Muscle layer of colon (tissue), 2 donors: ENCODE results near the gene TMEM74B.

Experiments used
- H3K27ac ChIP-seq: one replicate; pipeline ENCODE4 v1.7.0; 2013; ENCODE audit warnings: low read depth, mild to moderate bottlenecking, low read length, moderate library complexity
- H3K27me3 ChIP-seq, 2 donors: one replicate each; pipeline ENCODE4 v1.7.0; 2013; ENCODE audit warnings: low read length in 2 of 2, mild to moderate bottlenecking in 2 of 2; ENCODE audit not compliant: insufficient read depth in 2 of 2, control insufficient read depth in 1 of 2
- H3K36me3 ChIP-seq: one replicate; pipeline ENCODE4 v1.7.0; 2013; ENCODE audit warnings: mild to moderate bottlenecking, low read length; ENCODE audit not compliant: insufficient read depth
- H3K4me1 ChIP-seq: one replicate; pipeline ENCODE4 v1.7.0; 2013; ENCODE audit warnings: mild to moderate bottlenecking, low read length; ENCODE audit not compliant: insufficient read depth
- H3K4me3 ChIP-seq, 2 donors: one replicate each; pipeline ENCODE4 v1.7.0; 2013; ENCODE audit warnings: low read length in 2 of 2, low read depth in 1 of 2, mild to moderate bottlenecking in 1 of 2, moderate library complexity in 1 of 2
- H3K9ac ChIP-seq: one replicate; pipeline ENCODE4 v1.7.0; 2013; ENCODE audit warnings: low read length
- H3K9me3 ChIP-seq: one replicate; pipeline ENCODE4 v1.7.0; 2013; ENCODE audit warnings: mild to moderate bottlenecking, low read length
- donor health status: abdominal sarcoma.
- donor health status: Adenocarcinoma of cecum.

The TMEM74B gene

DNA sequence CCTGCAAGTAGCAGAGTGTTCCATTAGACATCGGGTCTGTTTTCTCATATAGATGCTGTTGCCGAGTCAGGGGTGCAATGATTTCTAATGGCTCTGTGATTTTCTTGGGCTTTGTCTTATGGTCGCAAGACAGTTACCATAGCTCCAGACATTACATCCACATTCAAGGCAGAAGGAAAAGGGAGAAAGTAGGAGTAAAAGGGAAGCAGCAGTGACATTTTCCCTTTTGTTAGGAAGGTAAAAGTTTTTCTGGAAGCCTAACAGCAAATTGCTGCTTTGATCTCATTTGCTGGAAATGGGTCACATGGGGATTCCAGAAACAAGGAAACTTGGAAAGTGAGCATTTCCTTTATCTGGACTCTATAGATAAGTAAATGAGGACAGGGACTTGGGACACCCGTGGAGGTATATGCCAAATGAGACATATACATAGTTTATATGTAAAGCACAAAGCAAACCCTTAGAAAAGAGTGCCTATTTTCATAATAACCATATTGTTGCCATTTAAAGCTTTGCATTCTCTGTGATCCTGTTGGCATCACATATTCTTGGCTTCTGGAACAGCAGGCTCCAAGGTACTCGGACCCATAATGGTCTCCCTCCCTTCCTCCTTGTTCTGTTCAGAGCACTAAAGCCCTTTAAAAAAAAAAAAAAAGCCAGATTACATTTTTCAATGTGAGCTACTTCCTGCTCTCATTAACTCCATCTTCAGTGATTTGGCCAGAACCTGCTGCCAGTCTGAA, 18.2 kb upstream of the TMEM74B start, which contains the start of gene C20orf202:
Gene C20orf202, plus strand, starts transcription at position 693 of the 743 bp plus-strand sequence. CDS start 132 bp downstream, outside the sequence.
- Histone ChIP-seq H3K4me1 (no peaks in the 10 kb centered on the region), H3K27me3 (no peaks in the 10 kb centered on the region), H3K27ac (no peak within 1 kb of the TSS), H3K9ac (no peak within 1 kb of the TSS), H3K36me3 (no peaks in the 10 kb centered on the region), H3K4me3 (no peak within 1 kb of the TSS), H3K9me3 (no peaks in the 10 kb centered on the region)

DNA sequence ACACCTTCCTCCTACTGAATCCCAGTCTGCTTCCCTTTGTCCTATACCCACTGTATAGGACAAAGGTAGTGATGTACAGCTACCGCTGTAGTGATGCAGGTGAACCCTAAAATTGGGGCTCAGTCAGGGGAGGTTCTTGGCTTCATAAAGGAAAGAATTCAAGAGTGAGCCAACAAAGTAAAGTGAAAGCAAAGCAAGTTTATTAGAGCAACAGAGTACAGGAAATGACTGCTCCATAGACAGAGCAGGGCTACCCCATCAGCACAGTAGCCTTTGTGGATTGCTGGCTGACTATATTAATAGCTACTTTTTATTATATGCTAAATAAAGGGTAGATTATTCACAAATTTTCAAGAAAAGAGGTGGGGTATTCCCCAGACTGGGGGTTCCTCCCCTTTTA, 15.2 kb upstream of the TMEM74B start:
- no peak overlapping the region for H3K9ac ChIP-seq
- H3K36me3 ChIP-seq = no peaks in the 10 kb centered on the region
- no peaks in the 10 kb centered on the region for H3K9me3 ChIP-seq
- H3K27ac ChIP-seq = no peak overlapping the region
- H3K4me3 ChIP-seq = no peak overlapping the region
- H3K4me1 ChIP-seq = no peaks in the 10 kb centered on the region
- no peaks in the 10 kb centered on the region for H3K27me3 ChIP-seq

DNA sequence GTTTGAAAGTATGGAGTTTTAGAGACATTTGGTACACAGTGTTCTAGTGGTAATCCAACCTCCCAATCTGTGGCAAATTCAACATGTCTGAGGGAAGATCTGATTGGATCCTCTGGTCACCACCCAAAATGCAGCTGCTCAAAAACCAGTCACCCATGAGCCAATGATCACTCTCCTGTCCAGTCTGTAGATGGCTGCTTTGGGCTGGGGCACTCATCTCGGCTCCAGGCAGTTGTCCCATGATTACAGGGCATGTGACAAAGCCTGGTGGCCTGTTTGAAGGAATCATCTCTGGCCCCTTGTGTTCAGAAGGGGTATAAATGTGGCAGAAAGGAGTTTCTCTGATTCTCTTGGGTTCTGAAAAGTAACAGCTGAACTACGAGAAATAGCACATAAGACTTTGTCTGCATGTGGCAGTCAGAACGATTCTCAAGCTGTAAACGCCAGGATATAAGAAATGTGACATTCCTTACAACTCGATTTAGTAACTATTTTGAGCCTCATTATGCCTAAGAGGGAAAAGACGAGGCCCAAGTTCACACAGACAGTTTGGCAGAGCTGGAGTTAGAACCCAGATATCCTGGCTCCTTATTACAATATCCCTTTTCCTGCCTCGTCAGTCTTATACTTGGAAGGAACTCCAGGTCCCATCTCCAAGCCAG, 14.6 kb upstream of the TMEM74B start:
- Histone ChIP-seq H3K27ac (no peak overlapping the region), H3K4me1 (no peaks in the 10 kb centered on the region), H3K9ac (no peak overlapping the region)

DNA sequence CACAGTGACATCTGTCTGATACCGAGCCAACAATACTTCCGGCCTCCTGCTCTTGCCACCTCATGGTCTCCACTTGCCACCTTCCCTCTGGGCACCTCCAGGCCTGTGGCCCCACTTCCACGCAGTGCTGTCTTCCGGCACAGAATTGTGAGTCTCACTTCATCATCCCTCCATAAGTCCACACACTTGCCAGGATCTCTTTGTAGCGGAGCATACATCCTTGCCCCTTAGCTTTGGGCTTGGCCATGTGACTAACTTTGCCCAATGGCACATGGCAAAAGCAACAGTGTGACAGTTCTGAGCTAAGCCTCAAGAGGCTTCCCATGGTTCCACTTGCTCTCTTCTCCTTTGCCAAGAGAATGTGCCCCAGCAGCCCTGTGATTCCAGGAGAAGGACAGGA, 14.0 kb upstream of the TMEM74B start:
- Histone ChIP-seq H3K4me3 (no peak overlapping the region), H3K27ac (no peak overlapping the region), H3K9me3 (no peaks in the 10 kb centered on the region), H3K9ac (no peak overlapping the region), H3K4me1 (no peaks in the 10 kb centered on the region), H3K36me3 (no peaks in the 10 kb centered on the region), H3K27me3 (no peaks in the 10 kb centered on the region)

More for the DNA sequence above, 14.6 kb upstream of the TMEM74B start:
- no peaks in the 10 kb centered on the region for H3K9me3 ChIP-seq
- no peak overlapping the region for H3K4me3 ChIP-seq
- H3K36me3 ChIP-seq = no peaks in the 10 kb centered on the region
- no peaks in the 10 kb centered on the region for H3K27me3 ChIP-seq

GRCh38 chr20:1197801-1198200, 13.0 kb upstream of the TMEM74B start:
- Histone ChIP-seq H3K27me3 (no peaks in the 10 kb centered on the region), H3K4me3 (no peak overlapping the region), H3K9ac (no peak overlapping the region), H3K9me3 (no peaks in the 10 kb centered on the region), H3K36me3 (no peaks in the 10 kb centered on the region), H3K27ac (no peak overlapping the region), H3K4me1 (no peaks in the 10 kb centered on the region)

DNA sequence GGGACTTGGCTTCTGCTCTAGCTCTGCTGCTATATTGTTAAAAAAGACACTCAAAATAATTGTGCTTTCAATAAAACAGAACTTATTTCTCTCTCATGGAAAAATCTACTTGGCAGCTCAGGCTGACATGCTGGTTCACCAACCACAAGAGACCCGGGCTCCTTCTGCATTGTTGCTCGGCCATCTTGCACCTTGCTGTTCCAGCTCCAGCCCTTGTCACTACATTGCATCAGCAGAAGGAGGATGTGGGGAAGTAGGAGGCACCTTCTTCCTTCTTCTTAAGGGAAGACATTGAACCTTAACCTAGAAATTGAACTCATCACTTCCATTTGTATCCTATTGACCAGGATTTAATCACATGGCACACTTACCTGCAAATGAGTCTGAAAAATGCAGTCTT, 11.9 kb upstream of the TMEM74B start:
- Histone ChIP-seq H3K27ac (no peak overlapping the region), H3K27me3 (no peaks in the 10 kb centered on the region), H3K4me1 (no peaks in the 10 kb centered on the region), H3K4me3 (no peak overlapping the region), H3K9me3 (no peaks in the 10 kb centered on the region), H3K36me3 (no peaks in the 10 kb centered on the region), H3K9ac (no peak overlapping the region)

DNA sequence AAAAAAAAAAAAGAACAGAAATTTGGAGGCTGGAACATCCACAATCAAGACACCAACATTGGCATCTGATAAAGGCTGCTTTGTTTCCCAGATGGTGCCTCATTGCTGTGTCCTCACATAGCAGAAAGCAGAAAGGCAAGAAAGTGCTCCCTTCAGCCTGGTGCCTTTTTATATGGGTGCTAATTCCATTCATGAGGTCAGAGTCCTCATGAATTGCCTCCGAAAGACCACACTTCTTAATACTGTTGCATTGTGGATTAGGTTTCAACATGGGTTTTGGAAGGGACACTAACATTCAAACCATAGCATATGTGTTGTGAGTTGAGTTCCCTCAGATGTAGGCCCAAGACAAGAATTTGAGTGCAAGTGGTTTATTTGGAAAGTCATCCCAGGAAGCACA, 10.4 kb upstream of the TMEM74B start:
- no peaks in the 10 kb centered on the region for H3K9me3 ChIP-seq
- no peaks in the 10 kb centered on the region for H3K4me1 ChIP-seq

DNA sequence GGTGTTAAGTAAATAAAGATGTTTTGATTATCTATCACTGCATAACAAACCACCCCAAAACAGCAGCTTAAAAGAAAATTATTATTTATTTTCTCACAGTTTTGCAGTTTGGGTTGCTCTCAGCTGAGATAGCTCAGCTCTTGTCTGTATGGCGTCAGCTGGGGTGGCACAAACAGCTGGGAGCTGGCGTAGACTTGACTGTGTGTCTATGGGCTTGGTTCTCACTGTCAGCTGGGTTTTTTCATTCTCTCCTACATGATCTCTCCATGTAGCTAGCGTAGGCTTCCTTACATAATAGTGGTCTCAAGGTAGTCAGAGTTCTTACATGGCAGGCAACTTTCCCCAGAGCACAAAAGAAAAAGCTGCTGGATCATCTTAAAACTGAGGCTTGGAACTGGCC, 6.5 kb upstream of the TMEM74B start:
- Histone ChIP-seq H3K9ac (no peak overlapping the region), H3K36me3 (no peaks in the 10 kb centered on the region), H3K27me3 (peaks cover 0 to 6% of the 10 kb centered on the region in 2 donors), H3K4me1 (no peaks in the 10 kb centered on the region), H3K9me3 (no peaks in the 10 kb centered on the region), H3K4me3 (no peak overlapping the region), H3K27ac (no peak overlapping the region)

More for the DNA sequence above, 10.4 kb upstream of the TMEM74B start:
- Histone ChIP-seq H3K9ac (no peak overlapping the region), H3K27ac (no peak overlapping the region), H3K36me3 (no peaks in the 10 kb centered on the region), H3K27me3 (no peaks in the 10 kb centered on the region), H3K4me3 (no peak overlapping the region)

DNA sequence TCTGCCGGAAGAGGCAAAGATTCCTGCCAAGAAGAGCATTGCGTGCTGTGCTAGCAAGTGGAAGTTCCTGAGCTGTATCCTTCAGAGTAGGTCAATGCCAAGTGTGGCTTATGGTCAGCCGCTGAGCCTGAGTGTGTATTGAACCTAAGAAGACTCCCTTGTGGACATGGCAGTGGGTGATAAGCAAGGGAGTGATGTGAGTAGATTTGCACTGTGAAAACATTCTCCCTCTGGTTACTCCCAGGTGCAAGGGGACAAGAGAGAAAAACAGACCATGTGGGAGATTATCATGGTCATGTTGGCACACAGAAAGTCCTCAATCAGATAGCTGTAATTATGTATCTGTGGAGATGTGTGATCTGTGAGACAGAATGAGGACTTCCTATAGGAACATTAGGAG, 6.1 kb upstream of the TMEM74B start:
- H3K27ac ChIP-seq = no peak overlapping the region
- peaks cover 2 to 11% of the 10 kb centered on the region in 2 donors for H3K27me3 ChIP-seq
- H3K36me3 ChIP-seq = no peaks in the 10 kb centered on the region
- no peaks in the 10 kb centered on the region for H3K9me3 ChIP-seq
- no peak overlapping the region for H3K9ac ChIP-seq
- no peak overlapping the region for H3K4me3 ChIP-seq
- H3K4me1 ChIP-seq = no peaks in the 10 kb centered on the region

GRCh38 chr20:1189827-1190226, 5.0 kb upstream of the TMEM74B start:
- H3K27ac ChIP-seq = no peak overlapping the region
- H3K9me3 ChIP-seq = no peaks in the 10 kb centered on the region
- no peak overlapping the region for H3K4me3 ChIP-seq
- peaks cover 3 to 14% of the 10 kb centered on the region in 2 donors for H3K27me3 ChIP-seq
- H3K9ac ChIP-seq = no peak overlapping the region
- H3K4me1 ChIP-seq = no peaks in the 10 kb centered on the region
- H3K36me3 ChIP-seq = no peaks in the 10 kb centered on the region

DNA sequence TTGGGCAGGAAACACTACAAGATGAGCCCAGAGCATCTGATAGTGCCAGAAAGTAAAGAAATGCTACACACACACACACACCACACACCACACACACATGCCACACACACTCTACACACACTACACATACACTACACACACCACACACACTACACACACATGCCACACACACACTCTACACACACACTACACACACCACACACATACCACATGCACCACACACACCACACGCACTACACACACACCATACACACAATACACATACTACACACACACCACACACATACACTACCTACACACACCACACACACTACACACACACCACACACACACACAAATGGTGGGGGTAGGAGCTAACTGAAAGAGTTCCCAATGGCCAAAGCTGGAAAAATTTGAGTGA, 3.6 kb upstream of the TMEM74B start:
- H3K27ac ChIP-seq = no peak overlapping the region
- H3K9ac ChIP-seq = no peak overlapping the region

More for the DNA sequence above, 3.6 kb upstream of the TMEM74B start:
- Histone ChIP-seq H3K4me1 (no peaks in the 10 kb centered on the region), H3K27me3 (peaks cover 3 to 24% of the 10 kb centered on the region in 2 donors), H3K36me3 (no peaks in the 10 kb centered on the region), H3K9me3 (no peaks in the 10 kb centered on the region), H3K4me3 (no peak overlapping the region)
